ENCODE data around the gene KDM4D.
"Not testable (repeated sequence)": the region's sequence is repeated elsewhere in the genome, so short reads cannot be mapped to it uniquely, and the experiment has no call there.

KDM4D gene

DNA sequence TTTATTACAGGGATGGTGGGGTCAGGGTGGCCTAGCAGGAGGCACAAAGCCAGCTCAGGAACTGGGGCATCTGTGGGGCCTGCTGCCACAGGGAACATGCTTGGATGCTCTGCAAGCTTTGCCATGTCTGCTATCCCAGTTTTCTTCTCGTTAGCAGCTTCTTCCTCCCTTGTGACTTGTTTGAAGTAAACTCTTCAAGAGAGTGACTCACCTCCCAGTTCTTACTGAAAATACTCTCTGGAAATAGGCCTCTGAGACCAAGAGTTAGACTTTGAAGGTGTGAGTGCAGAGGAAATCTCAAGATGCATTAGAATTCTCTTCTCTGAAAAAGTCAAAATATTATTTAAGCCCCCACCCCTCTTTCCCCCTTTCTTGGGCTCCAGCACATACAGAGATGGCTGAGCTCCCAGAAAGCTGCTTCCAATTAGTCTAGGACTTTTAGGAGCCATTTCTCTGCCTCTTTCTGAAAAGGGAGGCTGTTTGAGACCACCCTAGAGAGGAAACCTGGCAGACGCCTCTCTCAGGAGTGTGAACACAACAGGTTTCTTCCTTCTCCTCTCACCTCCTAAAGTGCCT is 15.3 kb upstream of the KDM4D start:
- DNase-seq (ENCODE audit: low spot score): peak; percentile 54

DNA sequence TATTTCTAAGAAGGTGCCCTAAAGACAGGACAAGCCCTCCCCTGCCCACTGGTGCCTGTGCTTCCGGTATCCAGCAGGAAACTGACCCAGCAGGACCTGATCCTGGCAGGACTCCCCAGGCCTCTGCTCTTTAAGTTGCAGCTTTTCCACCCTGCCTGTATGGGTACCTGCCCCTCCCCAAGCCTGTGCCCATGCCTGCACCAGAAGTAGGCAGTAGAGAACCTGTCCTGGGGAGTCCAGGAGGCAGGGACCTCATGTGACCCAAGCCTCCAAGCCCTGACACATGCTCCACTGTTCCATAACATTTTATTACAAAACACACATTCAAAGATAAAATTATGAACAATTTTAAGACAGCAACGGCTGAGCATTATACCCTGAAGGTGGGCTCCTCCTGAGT is 14.3 kb upstream of the KDM4D start:
- DNase-seq (ENCODE audit: low spot score): no peak

DNA sequence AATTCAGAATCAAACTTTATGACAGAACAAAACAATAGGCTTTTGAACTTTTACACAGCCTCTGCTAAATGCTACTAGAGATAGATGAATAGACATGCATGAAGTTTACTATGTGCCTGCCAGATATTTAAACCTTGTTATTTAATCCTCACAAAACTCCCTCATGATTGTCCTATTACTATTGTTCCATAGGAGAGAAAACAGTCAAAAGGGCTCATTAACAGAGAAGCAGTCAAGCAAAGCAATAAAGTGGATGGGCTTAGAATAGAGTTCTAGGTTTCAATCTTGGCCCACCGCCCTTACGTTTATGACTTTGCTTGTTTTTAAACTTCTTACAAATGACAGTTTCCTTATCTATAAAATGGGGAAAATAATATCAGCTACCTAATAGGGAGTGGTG is 13.0 kb upstream of the KDM4D start:
- no peak for DNase-seq (ENCODE audit: low spot score)

DNA sequence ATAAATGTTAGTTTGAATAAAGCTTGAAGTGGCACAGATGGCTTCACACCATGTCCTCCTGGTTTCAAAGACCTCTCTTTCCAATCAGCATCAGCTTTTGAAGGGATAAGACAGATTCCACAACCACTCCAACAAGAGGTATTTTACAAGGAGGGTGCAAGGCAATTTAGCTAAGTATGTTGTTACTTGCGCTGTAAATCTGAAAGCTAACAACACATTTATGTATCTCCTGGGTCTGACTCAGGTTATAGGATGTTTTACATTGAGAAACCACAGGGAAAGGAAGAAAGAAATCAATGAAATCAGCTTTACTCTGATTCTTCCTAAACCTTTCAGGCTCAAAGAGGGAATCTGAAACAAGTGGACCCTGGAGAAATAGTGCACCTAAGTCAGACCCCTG is 12.3 kb upstream of the KDM4D start:
- no peak for DNase-seq (ENCODE audit: low spot score)

DNA sequence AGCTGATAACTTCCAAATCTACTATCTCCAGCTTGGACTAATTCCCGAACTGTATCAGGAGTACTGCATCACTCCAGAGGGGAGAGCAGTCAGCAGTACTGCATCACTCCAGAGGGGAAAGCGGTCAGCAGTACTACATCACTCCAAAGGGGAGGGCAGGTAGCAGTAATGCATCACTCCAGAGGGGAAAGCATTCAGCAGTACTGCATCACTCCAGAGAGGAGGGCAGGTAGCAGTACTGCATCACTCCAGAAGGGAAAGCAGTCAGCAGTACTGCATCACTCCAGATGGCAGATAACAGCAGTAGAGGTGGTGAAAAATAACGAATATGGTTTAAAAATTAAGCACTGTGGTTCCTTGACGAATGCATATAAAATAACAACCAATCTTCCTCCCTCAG is 8.6 kb upstream of the KDM4D start:
- no peak for DNase-seq (ENCODE audit: low spot score)

DNA sequence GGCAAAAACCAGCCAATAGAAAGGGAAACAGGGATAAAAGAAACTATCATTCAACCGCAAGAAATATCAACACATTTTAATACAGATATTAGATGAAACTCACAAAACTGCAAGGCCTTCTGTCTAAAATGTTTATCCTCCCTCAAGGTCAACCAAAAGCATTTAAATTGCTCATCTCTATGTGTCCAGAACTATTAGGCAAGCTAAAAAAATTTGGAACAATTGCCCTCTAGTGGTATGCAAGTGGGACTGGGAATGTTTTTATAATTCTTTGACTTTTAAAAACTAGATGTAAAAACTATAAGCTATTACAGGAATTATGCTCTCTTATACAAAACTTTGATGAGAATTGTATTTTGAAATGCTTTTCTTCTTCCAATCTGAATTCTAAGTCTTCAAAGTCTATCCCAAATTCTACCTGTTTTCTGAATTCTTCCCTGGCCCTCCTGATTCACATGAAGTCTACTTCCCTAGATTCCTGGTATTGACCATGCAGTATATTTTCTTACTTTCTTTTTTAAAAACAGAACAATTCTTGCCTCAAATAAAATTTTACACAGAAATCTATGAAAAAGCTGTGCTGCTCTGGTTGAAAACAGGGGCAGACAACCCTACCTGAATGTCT is 5.1 kb upstream of the KDM4D start:
- peak; percentile 61 for DNase-seq (ENCODE audit: low spot score)

DNA sequence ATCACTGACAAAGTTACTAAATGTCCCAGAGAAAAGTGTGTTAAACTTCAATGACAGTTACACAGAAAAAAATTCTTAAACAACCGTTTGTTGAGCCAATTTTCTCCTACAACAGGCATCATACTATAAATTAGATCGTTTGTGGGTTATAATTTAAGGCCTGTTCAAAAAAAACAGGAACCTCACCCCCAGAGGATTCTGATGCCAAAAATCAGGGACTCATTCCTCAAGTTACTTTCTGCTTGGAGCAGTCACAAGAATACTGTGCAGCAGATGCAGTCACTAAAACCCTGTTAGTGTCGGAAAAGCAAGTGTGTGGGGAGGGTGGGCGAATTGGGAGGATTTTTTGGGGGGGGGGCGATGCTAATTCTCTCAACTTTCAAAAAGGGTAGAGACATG is 810 bp upstream of the KDM4D start:
- no peak for DNase-seq (ENCODE audit: low spot score)

DNA sequence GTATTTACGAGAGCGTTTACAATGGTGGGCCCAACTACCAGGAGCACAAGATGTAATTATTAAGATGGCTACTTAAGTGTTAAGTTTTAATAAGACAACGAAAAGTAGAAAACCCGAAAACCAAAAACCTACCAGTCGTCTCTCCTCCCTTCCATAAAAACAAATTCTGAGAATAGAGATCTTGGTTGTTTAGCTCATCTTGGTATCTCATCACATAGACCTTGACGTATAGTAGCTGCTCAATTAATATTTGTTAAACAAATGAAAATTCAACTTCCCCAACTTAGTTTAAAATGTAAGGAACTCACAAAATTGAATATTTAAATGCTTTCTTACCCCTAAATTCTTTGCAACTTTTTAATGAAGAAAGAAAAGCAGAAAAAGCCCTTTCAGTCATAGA is 669 bp downstream of the KDM4D start:
- DNase-seq (ENCODE audit: low spot score): no peak

DNA sequence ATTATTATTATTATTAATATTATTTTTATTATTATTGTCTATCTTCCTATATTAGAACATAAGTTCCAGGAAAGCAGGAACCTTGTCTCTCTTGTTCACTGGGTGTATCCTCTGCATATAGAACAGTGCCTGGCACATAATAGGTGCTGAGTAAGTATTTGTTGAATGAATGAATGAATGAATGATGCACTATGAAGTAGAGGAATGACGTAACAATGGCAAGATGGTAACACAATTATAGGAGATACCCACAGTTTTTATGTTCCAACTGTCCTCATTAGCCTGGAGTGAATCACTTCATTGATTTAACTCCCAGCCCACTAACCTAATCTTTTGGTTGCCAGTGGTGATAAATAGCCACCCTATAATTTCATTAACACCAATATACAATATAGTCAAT is 2.1 kb downstream of the KDM4D start:
- DNase-seq (ENCODE audit: low spot score): no peak

DNA sequence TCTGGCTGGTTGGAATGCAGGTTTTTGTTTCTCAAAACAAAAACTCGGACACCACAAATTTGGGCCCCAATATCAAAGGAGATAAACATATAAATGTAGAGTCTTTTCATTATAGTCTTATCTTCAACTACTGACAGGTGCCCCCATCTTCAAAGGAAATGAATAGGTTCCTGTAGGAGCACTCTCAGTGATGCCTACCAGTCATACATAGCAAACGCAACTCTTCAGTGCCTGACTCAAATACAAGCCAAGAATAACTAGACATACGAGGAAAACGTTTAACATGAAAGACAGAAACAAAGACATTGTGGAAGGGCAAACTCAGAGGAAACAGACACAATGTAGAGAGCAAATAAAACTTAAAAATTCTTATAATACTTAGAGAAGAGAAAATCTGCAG is 13.9 kb downstream of the KDM4D start:
- DNase-seq (ENCODE audit: low spot score): no peak

DNA sequence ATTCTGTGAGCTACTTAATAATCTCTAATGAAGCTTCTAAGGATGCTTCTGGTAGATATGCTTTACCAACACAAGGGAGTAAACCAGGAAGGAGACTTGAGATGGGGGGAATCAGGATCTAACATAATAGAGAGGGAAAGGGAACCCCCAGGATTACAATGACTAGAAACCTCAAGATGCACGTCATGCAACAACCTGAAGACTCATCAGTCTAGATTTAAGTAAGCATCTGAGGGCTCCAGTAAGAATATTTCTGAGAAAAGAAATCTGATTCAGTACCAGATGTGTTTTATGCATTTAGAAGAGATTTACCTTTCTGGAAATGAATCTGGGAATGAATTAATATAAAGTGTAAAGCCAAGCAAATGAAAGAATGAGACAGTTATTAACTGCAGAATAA is 15.2 kb downstream of the KDM4D start:
- DNase-seq (ENCODE audit: low spot score): no peak

DNA sequence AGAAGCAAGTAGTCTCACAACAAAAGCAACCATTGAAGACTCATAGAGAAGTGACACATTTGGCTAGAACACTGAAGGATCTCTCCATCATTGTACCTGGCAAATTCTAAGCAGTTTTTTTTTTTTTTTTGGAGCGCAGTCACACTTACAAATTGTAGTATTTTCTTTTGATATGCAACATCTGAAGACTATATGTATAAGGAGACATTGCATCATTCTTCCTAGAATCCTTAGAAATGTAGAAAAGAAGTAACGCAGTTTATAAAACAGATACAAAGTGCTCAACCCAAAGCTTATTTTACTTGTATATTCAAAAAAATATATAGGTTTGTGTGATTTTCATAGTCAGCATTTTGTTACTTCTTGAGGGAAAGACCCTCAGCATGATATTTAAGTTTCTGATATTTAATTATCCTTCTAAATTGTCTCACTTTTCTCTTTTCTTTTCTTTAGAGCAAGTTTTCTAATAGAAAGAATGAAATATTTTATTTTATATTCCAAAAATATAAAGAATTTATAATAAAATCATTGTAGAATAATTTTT is 20.0 kb downstream of the KDM4D start:
- DNase-seq (ENCODE audit: low spot score): no peak

DNA sequence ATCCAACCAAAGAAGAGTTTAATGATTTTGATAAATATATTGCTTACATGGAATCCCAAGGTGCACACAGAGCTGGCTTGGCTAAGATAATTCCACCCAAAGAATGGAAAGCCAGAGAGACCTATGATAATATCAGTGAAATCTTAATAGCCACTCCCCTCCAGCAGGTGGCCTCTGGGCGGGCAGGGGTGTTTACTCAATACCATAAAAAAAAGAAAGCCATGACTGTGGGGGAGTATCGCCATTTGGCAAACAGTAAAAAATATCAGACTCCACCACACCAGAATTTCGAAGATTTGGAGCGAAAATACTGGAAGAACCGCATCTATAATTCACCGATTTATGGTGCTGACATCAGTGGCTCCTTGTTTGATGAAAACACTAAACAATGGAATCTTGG is 23.9 kb downstream of the KDM4D start:
- no peak for DNase-seq (ENCODE audit: low spot score)

DNA sequence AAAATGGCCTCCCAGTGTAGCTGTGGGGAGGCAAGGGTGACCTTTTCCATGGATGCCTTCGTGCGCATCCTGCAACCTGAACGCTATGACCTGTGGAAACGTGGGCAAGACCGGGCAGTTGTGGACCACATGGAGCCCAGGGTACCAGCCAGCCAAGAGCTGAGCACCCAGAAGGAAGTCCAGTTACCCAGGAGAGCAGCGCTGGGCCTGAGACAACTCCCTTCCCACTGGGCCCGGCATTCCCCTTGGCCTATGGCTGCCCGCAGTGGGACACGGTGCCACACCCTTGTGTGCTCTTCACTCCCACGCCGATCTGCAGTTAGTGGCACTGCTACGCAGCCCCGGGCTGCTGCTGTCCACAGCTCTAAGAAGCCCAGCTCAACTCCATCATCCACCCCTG is 24.8 kb downstream of the KDM4D start:
- no peak for DNase-seq (ENCODE audit: low spot score)

DNA sequence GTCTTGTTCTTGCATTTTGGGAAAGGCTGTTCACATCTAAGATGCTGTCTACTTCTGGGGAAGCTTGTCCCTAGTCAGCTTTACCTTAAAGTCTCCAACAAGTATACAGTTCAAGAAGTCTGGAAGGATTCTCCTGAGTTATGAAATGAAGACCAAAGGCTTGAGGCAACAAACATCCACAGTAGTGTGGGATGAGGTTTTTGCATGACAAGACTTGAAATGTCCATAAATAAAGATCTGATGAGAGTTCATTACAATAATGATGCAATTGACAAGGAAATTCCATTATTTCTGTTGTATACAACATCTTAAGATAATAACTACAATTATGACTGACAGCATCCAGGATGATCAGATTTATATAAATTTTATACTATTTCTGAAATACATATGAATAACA is 30.2 kb downstream of the KDM4D start:
- no peak for DNase-seq (ENCODE audit: low spot score)

DNA sequence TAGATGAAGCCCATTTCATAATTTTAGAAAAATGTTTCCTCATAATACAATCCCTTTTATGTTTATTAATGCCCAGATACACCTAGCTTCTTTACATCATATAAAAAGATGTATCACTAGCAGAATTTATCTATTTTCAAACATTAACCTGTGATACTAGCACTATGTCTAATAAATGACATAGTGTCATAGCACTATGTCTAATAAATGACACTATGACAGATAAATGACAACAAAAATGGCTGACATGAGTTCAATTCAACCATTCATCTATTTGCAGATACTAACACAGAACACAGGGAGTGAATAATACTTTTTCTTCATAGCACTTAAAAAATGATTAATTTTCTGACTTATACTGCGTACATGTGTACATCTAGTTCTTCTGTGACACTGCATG is 32.1 kb downstream of the KDM4D start:
- no peak for DNase-seq (ENCODE audit: low spot score)

DNA sequence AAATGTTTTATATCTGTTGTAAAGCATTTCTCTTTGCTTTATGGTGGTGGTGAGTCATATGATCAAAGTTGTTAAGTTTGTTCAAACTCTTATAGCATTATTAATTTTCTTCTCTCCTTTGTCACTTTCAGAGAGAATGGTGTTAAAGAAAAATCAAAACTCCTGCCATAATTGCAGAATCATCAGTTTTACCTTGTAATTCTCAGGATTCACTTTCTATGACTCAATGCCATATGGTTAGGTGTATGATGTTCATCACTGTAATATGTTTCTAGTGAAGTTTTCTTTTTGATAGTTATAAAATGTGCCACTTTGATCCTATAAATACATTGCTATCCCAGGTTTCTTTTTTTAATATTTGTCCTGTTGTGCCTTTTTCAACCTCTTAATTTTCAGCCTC is 37.9 kb downstream of the KDM4D start:
- DNase-seq (ENCODE audit: low spot score): no peak

DNA sequence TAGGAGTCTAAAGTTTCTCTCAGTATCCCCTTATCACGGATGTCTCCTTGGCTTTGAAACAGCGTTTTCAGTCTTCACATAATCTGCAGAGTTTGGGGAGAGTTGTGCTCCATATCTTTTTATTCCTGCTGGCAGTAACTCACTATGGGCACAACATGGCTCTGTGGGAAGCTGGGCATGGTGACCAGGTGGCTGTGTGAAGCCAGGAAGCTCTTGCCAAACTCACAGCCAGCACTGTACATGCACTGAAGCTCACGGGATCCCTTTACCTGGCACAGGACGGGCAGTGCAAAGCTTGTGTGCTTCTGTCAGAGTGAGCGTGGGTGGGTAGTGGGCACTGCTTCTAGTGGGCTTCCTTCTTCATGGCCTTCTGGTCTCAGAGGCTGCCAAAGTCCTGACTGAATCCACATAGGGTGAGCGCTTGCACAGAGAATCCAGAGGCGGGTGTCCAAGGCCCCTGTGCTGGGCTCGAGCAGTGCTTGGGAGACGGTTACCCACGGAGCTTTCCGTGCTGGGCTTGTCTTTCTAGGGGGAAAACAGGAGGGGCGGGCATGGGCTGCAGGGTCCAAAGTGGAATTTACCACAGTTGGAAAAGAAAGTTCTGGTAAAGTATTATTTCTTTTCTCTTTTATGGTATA is 40.8 kb downstream of the KDM4D start:
- no peak for DNase-seq (ENCODE audit: low spot score)

DNA sequence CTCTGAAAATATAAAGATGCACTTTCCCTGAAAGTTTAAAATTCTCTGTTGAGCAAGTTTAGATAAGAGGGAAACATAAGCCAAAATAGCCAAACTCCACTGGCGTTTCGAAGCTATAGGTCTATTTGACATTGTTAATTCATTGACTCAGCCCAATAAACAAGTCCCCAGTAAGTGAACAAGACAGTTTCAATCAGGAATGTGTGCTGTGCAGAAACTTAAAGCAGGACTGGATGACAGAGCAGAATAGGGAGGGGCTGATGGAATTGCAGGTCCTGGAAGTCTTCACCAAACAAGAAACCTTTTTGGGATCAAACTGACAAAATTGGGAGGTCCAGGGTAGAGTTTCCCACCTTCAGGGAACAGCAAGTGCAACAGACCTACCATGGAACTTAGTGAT is 42.6 kb downstream of the KDM4D start:
- no peak for DNase-seq (ENCODE audit: low spot score)

DNA sequence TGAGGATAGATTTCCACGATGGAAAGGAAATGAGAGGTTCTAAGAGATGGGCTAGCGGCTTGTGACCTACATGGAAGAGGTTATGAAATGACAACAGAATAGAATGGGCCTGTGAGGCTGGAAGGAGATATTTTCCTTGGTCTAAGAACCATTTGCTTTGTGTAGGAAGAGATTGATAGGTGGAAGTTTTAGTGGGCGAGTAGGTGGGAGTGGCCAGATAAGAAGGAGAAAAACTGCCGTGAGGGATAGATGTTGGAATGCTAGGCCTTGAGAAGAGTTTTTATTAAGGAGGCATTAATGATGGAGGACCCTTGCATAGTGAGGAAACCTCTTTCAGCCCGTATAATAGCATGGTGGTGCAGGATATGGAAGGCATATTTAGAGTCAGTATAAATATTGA is 48.0 kb downstream of the KDM4D start:
- DNase-seq (ENCODE audit: low spot score): not testable (repeated sequence)

DNA sequence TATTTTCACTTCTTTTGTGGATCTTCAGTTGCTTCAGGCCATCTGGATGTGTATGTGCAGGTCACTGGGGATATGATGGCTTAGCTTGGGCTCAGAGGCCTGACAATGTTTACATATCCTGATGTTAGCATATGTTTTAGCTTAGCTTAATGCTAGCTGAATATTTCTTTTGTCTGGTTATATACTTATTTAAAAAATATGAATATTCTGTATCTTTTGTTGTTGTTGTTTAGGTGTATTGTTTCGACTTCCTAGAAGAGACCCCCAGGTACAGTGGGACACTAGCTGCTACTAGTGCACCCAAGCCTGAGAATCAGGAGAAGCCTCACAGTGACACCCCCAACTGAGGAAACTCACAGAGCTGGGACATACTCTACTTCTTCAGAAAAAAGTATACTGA is 51.4 kb downstream of the KDM4D start, which contains the start of gene KDM4E:
Gene KDM4E, plus strand, starts transcription at position 301 of the 400 bp plus-strand sequence. CDS start 300 bp downstream, outside the sequence.
- DNase-seq (ENCODE audit: low spot score): no peak

DNA sequence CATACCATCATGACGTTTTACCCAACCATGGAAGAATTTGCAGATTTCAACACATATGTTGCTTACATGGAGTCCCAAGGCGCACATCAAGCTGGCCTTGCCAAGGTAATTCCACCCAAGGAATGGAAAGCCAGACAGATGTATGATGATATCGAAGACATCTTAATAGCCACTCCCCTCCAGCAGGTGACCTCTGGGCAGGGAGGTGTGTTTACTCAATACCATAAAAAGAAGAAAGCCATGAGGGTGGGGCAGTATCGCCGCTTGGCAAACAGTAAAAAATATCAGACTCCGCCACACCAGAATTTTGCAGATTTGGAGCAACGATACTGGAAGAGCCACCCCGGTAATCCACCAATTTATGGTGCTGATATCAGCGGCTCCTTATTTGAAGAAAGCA is 52.1 kb downstream of the KDM4D start:
- not testable (repeated sequence) for DNase-seq (ENCODE audit: low spot score)

DNA sequence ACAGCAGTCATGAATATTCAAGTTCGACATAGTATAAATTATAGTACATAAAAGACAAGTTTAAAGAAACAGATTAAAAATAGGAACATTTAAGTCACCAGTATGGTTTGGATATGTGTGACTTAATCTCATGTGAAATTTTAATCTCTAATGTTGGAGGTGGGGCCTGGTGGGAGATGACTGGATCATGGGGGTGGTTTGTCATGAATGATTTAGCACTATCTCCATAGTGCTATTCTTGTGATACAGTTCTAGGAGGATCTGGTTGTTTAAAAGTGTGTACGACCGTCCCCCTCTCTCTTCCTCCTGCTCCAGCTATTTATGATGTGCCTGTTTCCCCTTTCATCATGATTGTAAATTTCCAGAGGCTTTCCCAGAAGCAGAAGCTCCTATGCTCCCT is 54.8 kb downstream of the KDM4D start:
- no peak for DNase-seq (ENCODE audit: low spot score)

DNA sequence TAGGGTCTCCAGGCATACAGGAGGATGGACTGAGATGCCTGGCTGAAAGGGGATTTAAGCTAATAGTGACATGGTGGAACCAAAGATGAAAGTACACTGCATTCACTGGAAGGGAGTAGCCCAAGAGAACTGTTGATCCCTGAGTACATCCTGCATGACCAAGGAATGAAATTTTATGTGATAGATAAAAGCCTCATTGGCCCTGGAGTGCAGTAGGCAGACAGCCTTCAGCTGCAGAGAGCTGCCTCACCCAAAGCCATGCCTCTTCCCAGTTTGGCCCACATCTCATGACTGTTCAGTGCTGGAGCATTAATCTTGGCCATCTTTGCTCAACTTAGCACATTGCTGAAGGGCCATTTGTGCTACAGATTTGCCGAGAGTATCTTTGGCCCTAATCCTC is 59.5 kb downstream of the KDM4D start:
- no peak for DNase-seq (ENCODE audit: low spot score)

Data from AG20443 (cell line).